ENCODE results near the gene ALKBH2.
A peak's percentile ranks its signal among the peaks of the same experiment; 100 is the strongest.

The ALKBH2 gene

DNA sequence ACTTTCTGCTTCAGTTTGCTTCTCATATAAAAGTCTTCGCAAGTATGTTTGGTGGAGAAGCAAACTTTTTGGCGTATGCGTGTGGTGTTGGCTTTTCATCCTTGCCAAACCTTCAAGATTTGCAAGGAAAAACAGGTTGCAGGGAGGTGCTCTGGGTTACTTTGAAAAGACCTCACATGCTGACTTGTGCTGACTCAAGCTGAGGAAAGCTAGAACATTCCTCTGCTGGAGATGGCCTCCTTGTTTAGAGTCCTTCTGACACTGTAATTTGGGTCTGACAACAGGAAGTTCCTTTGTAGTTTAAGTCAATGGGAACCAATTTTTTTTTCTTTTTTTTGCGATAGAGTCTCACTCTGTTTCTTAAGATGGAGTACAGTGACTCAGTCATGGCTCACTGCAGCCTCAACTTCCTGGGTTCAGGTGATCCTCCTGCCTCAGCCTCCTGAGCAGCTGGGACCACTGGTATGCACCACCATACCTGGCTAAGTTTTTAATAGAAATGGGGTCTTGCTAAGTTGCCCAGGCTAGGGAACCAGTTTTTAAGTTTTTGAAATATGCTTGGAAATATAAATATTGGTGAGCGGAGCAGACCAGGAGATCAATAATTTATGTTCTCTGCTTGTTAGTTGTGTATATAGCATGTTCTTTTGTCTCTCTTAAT, 20.5 kb upstream of the ALKBH2 start:
- H3K27ac ChIP-seq (replicated peaks; ENCODE audit: low read length), result no peak overlapping the region
- H3K4me3 ChIP-seq (ENCODE audit: low read length in 2 of 2), result no peak overlapping the region
- no peaks in the 10 kb centered on the region for H3K9me3 ChIP-seq (replicated peaks in 1 of 2; ENCODE audit: control insufficient read depth in 2 of 2, insufficient read depth in 1 of 2, low read depth in 1 of 2, low read length in 2 of 2)
- no peak overlapping the region for H4K91ac ChIP-seq (ENCODE audit: low read depth, low read length, poor library complexity)
- H2BK12ac ChIP-seq (ENCODE audit: low read length), result no peak overlapping the region
- H2BK120ac ChIP-seq (ENCODE audit: low read depth, low read length), result no peak overlapping the region
- no peak overlapping the region for H4K8ac ChIP-seq (ENCODE audit: low read depth, low read length)
- H2BK15ac ChIP-seq (ENCODE audit: low read length), result no peak overlapping the region
- H3K4me1 ChIP-seq (ENCODE audit: control insufficient read depth in 2 of 2, insufficient read depth in 1 of 2, low read depth in 1 of 2, low read length in 2 of 2), result peaks cover 17 to 24% of the 10 kb centered on the region in 2 donors
- no peaks in the 10 kb centered on the region for H3K79me1 ChIP-seq (ENCODE audit: low read depth, low read length)
- no peak overlapping the region for H3K18ac ChIP-seq (ENCODE audit: low read length)
- H3K4ac ChIP-seq (ENCODE audit: low read length), result no peak overlapping the region
- no peak overlapping the region for H2AFZ ChIP-seq (ENCODE audit: low read length)
- WGBS, 2 donors (ENCODE audit: extremely low coverage in 2 of 2, insufficient read length in 2 of 2, insufficient replicate concordance in 1 of 2), result no CpG with 5 or more reads among the region's 5 CpGs
- no peaks in the 10 kb centered on the region for H3K27me3 ChIP-seq (ENCODE audit: control insufficient read depth in 3 of 3, insufficient read depth in 3 of 3, low read depth in 1 of 3, low read length in 3 of 3)
- no peak overlapping the region for H2AK5ac ChIP-seq (ENCODE audit: low read depth, low read length)
- H3K14ac ChIP-seq (ENCODE audit: low read length), result no peak overlapping the region
- peaks cover 9 to 19% of the 10 kb centered on the region in 2 donors for H3K36me3 ChIP-seq (replicated peaks in 1 of 2; ENCODE audit: control insufficient read depth in 2 of 2, insufficient read depth in 2 of 2, low read length in 2 of 2)
- H2BK5ac ChIP-seq (ENCODE audit: low read length), result no peak overlapping the region
- H3K23ac ChIP-seq (ENCODE audit: low read depth, low read length, poor library complexity), result no peak overlapping the region
- H3K9ac ChIP-seq (ENCODE audit: low read depth, low read length, poor library complexity), result no peak overlapping the region
- DNase-seq (ENCODE audit: low spot score), result no peak
- H3K4me2 ChIP-seq (ENCODE audit: insufficient read depth, low read length, poor library complexity, severe bottlenecking), result no peak overlapping the region

DNA sequence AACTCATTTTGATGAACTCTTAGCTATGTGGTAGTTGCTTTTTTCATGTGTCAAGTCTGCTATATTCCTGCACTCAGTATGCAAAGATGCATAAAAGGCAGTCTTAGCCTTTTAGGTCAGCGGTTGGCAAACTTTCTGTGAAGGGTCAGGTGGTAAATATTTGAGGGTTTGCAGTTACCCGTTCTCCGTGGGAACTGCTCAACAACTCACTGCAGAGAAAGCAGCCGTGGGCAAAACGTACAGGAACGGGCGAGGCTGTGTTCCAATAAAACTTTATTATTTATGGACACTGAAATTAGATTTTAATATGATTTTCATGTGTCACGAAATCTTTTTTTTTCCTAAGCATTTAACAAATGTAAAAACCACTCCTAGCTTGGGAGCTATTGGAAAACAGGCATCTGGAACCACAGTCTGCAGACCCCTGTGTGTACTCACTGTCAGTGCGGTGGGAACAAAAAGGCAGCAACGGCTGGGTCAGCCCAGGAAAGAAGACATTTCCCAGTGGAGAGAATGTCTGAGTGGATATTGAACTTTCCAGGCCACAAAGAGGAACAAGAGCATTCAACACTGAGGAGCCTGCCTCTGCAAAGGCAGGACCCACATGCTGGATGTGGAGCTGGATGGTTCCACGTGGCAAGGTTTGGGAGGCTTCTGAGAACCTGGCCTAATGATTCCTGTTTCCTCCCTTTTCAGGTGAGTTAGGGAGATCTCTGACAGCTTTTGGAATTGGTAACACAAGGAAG, 19.6 kb upstream of the ALKBH2 start:
- Histone ChIP-seq H4K8ac (ENCODE audit: low read depth, low read length) (no peak overlapping the region), H3K79me1 (ENCODE audit: low read depth, low read length) (no peaks in the 10 kb centered on the region), H2AK5ac (ENCODE audit: low read depth, low read length) (no peak overlapping the region), H4K91ac (ENCODE audit: low read depth, low read length, poor library complexity) (no peak overlapping the region), H3K9ac (ENCODE audit: low read depth, low read length, poor library complexity) (no peak overlapping the region), H3K23ac (ENCODE audit: low read depth, low read length, poor library complexity) (no peak overlapping the region), H3K4ac (ENCODE audit: low read length) (no peak overlapping the region), H2BK15ac (ENCODE audit: low read length) (no peak overlapping the region), H2BK12ac (ENCODE audit: low read length) (no peak overlapping the region), H3K36me3 (replicated peaks in 1 of 2; ENCODE audit: control insufficient read depth in 2 of 2, insufficient read depth in 2 of 2, low read length in 2 of 2) (peaks cover 10 to 28% of the 10 kb centered on the region in 2 donors), H3K18ac (ENCODE audit: low read length) (no peak overlapping the region), H3K4me1 (ENCODE audit: control insufficient read depth in 2 of 2, insufficient read depth in 1 of 2, low read depth in 1 of 2, low read length in 2 of 2) (peaks cover 17 to 24% of the 10 kb centered on the region in 2 donors), H3K14ac (ENCODE audit: low read length) (no peak overlapping the region), H2BK120ac (ENCODE audit: low read depth, low read length) (no peak overlapping the region), H3K4me3 (ENCODE audit: low read length in 2 of 2) (no peak overlapping the region), H3K27me3 (ENCODE audit: control insufficient read depth in 3 of 3, insufficient read depth in 3 of 3, low read depth in 1 of 3, low read length in 3 of 3) (no peaks in the 10 kb centered on the region), H3K27ac (replicated peaks; ENCODE audit: low read length) (no peak overlapping the region), H2BK5ac (ENCODE audit: low read length) (no peak overlapping the region), H3K9me3 (replicated peaks in 1 of 2; ENCODE audit: control insufficient read depth in 2 of 2, insufficient read depth in 1 of 2, low read depth in 1 of 2, low read length in 2 of 2) (no peaks in the 10 kb centered on the region), H3K4me2 (ENCODE audit: insufficient read depth, low read length, poor library complexity, severe bottlenecking) (no peak overlapping the region), H2AFZ (ENCODE audit: low read length) (no peak overlapping the region)
- WGBS, 2 donors (ENCODE audit: extremely low coverage in 2 of 2, insufficient read length in 2 of 2, insufficient replicate concordance in 1 of 2), result no CpG with 5 or more reads among the region's 11 CpGs
- DNase-seq (ENCODE audit: low spot score), result no peak

DNA sequence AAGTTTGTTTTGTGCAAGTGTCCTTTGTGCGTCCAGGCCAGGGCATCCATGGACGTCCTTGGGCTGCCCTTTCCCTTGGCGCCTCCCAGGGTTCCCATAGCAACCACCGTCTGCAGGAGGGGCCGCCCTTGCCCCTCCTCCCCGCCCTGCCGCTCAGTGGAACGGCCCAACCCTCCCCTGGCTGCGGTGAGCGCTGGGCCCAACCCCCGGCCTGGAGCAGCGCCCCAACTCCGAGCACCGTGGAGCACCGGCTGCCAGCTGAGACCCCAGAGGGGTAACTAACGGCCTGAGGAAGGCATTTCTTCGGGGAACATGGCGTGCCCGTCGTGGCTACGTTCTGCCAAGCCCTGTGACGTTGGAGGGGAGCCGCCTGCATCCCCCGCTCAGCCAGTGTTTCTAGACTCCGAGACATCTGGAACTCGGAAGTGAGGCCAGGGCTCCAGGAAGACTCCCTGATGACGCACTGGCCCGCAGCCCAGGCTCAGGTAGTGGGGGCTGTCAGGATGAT, 17.8 kb upstream of the ALKBH2 start:
- Histone ChIP-seq H3K4me2 (ENCODE audit: insufficient read depth, low read length, poor library complexity, severe bottlenecking) (peak overlapping the region; percentile 75), H3K27me3 (ENCODE audit: control insufficient read depth in 3 of 3, insufficient read depth in 3 of 3, low read depth in 1 of 3, low read length in 3 of 3) (no peaks in the 10 kb centered on the region), H2BK15ac (ENCODE audit: low read length) (peak overlapping the region; percentile 41), H2BK5ac (ENCODE audit: low read length) (no peak overlapping the region), H3K4me1 (ENCODE audit: control insufficient read depth in 2 of 2, insufficient read depth in 1 of 2, low read depth in 1 of 2, low read length in 2 of 2) (peaks cover 14 to 21% of the 10 kb centered on the region in 2 donors), H3K9ac (ENCODE audit: low read depth, low read length, poor library complexity) (peak overlapping the region; percentile 64), H4K8ac (ENCODE audit: low read depth, low read length) (no peak overlapping the region), H3K79me1 (ENCODE audit: low read depth, low read length) (peaks cover 3% of the 10 kb centered on the region), H3K4me3 (ENCODE audit: low read length in 2 of 2) (peak overlapping the region; percentile 13 to 76), H3K4ac (ENCODE audit: low read length) (no peak overlapping the region), H3K27ac (replicated peaks; ENCODE audit: low read length) (peak overlapping the region; percentile 64), H3K9me3 (replicated peaks in 1 of 2; ENCODE audit: control insufficient read depth in 2 of 2, insufficient read depth in 1 of 2, low read depth in 1 of 2, low read length in 2 of 2) (no peaks in the 10 kb centered on the region), H3K36me3 (replicated peaks in 1 of 2; ENCODE audit: control insufficient read depth in 2 of 2, insufficient read depth in 2 of 2, low read length in 2 of 2) (peaks cover 17 to 43% of the 10 kb centered on the region in 2 donors), H3K18ac (ENCODE audit: low read length) (peak overlapping the region; percentile 62), H4K91ac (ENCODE audit: low read depth, low read length, poor library complexity) (no peak overlapping the region), H3K14ac (ENCODE audit: low read length) (no peak overlapping the region), H3K23ac (ENCODE audit: low read depth, low read length, poor library complexity) (peak overlapping the region; percentile 45), H2AFZ (ENCODE audit: low read length) (peak overlapping the region; percentile 95), H2BK120ac (ENCODE audit: low read depth, low read length) (no peak overlapping the region), H2BK12ac (ENCODE audit: low read length) (no peak overlapping the region), H2AK5ac (ENCODE audit: low read depth, low read length) (no peak overlapping the region)
- WGBS, 2 donors (ENCODE audit: extremely low coverage in 2 of 2, insufficient read length in 2 of 2, insufficient replicate concordance in 1 of 2), result no CpG with 5 or more reads among the region's 28 CpGs
- peak; percentile 75 for DNase-seq (ENCODE audit: low spot score)

DNA sequence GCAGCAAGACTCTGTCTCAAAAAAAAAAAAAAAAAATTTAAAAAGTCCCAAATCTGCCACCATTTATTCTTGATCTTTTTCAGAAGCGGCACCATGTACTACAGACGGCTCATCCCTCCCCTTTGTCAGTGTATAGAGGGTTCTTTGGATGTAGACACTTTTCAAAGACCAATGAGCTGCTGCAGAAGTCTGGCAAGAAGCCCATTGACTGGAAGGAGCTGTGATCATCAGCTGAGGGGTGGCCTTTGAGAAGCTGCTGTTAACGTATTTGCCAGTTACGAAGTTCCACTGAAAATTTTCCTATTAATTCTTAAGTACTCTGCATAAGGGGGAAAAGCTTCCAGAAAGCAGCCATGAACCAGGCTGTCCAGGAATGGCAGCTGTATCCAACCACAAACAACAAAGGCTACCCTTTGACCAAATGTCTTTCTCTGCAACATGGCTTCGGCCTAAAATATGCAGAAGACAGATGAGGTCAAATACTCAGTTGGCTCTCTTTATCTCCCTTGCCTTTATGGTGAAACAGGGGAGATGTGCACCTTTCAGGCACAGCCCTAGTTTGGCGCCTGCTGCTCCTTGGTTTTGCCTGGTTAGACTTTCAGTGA, 16.6 kb upstream of the ALKBH2 start:
- H3K27ac ChIP-seq (replicated peaks; ENCODE audit: low read length), result peak overlapping the region; percentile 37
- WGBS, 2 donors (ENCODE audit: extremely low coverage in 2 of 2, insufficient read length in 2 of 2, insufficient replicate concordance in 1 of 2), result no CpG with 5 or more reads among the region's 6 CpGs

More for the DNA sequence above, 16.6 kb upstream of the ALKBH2 start:
- Histone ChIP-seq H3K27me3 (ENCODE audit: control insufficient read depth in 3 of 3, insufficient read depth in 3 of 3, low read depth in 1 of 3, low read length in 3 of 3) (no peaks in the 10 kb centered on the region), H3K4me3 (ENCODE audit: low read length in 2 of 2) (no peak overlapping the region), H4K8ac (ENCODE audit: low read depth, low read length) (no peak overlapping the region), H3K23ac (ENCODE audit: low read depth, low read length, poor library complexity) (no peak overlapping the region), H2AK5ac (ENCODE audit: low read depth, low read length) (no peak overlapping the region), H4K91ac (ENCODE audit: low read depth, low read length, poor library complexity) (no peak overlapping the region), H2AFZ (ENCODE audit: low read length) (peak overlapping the region; percentile 95), H3K14ac (ENCODE audit: low read length) (no peak overlapping the region), H3K9ac (ENCODE audit: low read depth, low read length, poor library complexity) (no peak overlapping the region), H2BK120ac (ENCODE audit: low read depth, low read length) (no peak overlapping the region), H2BK5ac (ENCODE audit: low read length) (no peak overlapping the region), H3K4me2 (ENCODE audit: insufficient read depth, low read length, poor library complexity, severe bottlenecking) (no peak overlapping the region), H3K9me3 (replicated peaks in 1 of 2; ENCODE audit: control insufficient read depth in 2 of 2, insufficient read depth in 1 of 2, low read depth in 1 of 2, low read length in 2 of 2) (no peaks in the 10 kb centered on the region), H3K4me1 (ENCODE audit: control insufficient read depth in 2 of 2, insufficient read depth in 1 of 2, low read depth in 1 of 2, low read length in 2 of 2) (peaks cover 5 to 14% of the 10 kb centered on the region in 2 donors), H2BK12ac (ENCODE audit: low read length) (no peak overlapping the region), H3K4ac (ENCODE audit: low read length) (no peak overlapping the region), H2BK15ac (ENCODE audit: low read length) (no peak overlapping the region), H3K18ac (ENCODE audit: low read length) (no peak overlapping the region), H3K36me3 (replicated peaks in 1 of 2; ENCODE audit: control insufficient read depth in 2 of 2, insufficient read depth in 2 of 2, low read length in 2 of 2) (peaks cover 28 to 55% of the 10 kb centered on the region in 2 donors), H3K79me1 (ENCODE audit: low read depth, low read length) (peaks cover 3% of the 10 kb centered on the region)
- DNase-seq (ENCODE audit: low spot score), result no peak
